GM19328 (cell line): ENCODE results near the gene PIK3R6.

Source experiments
- ATAC-seq: cut with Tn5 transposase; IDR thresholded peaks from one replicate; pipeline ENCODE4 v1.9.1; 2021; ENCODE audit warnings: mild to moderate bottlenecking, moderate library complexity; ENCODE audit not compliant: unreplicated experiment

Gene PIK3R6, protein sequence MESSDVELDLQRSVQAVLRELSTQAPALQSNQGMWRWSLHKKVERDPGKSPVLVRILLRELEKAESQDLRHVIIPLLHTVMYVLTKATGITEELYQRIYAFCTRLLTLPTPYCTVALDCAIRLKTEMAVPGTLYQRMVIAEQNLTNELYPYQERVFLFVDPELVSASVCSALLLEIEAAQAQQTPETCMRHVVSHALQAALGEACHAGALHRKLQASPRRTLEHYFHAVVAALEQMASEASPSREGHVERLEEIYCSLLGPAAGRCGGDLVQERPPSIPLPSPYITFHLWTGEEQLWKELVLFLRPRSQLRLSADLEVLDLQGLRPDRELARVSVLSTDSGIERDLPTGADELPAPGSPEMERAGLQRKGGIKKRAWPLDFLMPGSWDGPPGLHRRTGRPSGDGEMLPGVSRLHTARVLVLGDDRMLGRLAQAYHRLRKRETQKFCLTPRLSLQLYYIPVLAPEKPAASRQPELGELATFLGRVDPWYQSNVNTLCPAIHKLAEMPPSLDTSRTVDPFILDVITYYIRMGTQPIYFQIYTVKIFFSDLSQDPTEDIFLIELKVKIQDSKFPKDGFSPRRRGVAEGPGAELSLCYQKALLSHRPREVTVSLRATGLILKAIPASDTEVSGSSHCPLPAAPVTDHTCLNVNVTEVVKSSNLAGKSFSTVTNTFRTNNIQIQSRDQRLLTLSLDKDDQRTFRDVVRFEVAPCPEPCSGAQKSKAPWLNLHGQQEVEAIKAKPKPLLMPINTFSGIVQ

GRCh38 chr17:8867361-8867981, at the start of gene PIK3R6:
PIK3R6 (minus strand) TSS chr17:8867674; CDS start chr17:8849794, 17,880 bp downstream.
- ATAC-seq = no peak

GRCh38 chr17:8916466-8916865, 49.0 kb upstream of the PIK3R6 start:
- ATAC-seq = no peak

- ATAC-seq = no peak
These were observed 47.1 kb upstream of the PIK3R6 start for GRCh38 chr17:8914554-8914953.

- no peak for ATAC-seq
These were observed 46.4 kb upstream of the PIK3R6 start for GRCh38 chr17:8913879-8914278.

- no peak for ATAC-seq
These were observed 45.6 kb upstream of the PIK3R6 start for GRCh38 chr17:8913091-8913490.

DNA sequence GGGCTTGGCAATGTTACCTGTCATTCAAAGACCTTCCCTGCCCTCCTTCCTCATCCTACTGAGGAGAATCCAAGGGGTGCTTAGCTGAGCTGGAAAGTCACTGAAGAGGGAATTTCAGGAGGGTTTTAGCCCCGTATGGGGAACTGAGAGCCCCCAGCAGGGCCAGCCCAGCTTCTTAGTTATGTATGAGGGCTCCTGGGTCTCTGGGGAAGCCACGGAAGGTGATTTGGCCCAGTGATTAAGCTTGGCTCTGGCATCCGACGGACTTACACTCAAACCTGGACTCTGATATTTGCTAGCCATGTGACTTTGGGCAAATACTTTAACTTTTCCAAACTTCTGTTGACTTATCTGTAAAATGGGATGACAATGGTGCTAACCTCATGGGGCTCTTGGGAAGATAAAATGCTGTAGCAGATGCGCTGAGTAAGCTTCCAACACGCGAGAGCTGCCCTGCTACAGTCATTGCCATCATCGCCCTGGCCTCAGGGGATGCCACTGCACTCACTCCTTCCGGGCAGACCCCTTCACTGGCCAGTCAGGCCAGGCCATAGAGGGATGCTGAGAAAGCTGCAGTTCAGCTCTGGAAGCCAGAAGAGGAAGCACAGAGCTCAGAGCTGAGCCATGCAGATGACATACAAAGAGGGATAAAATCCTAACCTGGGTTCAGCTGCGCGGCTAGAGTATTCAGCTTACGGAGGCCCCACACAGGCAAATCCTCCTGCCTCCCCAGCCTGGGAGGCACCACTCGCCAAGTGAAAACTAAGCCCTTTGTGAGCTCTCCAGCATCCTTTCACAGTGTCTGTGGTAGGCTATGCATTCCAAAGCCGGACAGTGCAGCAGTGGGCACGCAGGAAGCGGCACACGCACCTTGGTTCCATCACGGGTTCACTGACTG, 44.9 kb upstream of the PIK3R6 start:
- no peak for ATAC-seq

GRCh38 chr17:8910969-8911604, 43.6 kb upstream of the PIK3R6 start:
- ATAC-seq = no peak

- ATAC-seq = no peak
These were observed 42.3 kb upstream of the PIK3R6 start for GRCh38 chr17:8909586-8910270.

- ATAC-seq = no peak
These were observed 37.9 kb upstream of the PIK3R6 start for GRCh38 chr17:8905331-8905730.

DNA sequence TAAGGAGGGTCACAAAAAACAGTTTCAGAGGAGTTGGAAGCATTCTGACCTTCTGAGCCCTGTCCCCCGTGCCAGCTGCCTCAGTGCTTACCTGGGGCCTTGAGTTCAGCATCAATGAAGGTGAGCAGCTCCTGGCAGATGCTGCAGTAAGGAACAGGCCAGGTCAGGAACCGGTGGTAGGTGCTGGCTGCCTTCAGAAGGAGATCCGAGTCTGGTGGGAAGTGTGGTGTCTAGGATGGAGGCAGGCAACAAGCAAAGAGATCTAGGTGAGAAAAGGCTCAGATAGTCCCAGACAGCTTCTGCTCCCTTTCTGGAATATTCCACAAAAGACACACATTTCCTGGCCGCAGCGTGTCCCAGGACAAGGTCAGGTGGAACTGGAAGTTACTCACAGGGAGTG, 37.2 kb upstream of the PIK3R6 start:
- ATAC-seq = no peak

DNA sequence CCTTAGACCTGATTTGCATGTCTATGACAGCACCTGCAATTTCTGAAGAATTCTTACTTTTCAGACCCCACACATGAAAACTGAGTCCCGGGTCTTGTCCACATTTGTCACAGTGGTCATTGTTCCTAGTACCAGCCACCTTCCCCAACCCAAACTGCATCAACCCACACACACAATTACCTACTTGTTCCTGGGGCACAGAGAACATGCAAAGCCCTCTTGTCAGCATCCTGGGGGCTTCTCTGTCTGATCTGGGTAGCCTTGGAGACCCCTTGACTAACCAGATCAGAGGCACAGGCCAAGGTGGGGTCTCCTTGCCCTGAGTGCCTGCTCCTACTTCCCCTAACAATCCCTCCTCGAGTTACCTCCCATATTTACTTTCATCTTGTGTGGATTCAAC, 36.7 kb upstream of the PIK3R6 start:
- no peak for ATAC-seq

DNA sequence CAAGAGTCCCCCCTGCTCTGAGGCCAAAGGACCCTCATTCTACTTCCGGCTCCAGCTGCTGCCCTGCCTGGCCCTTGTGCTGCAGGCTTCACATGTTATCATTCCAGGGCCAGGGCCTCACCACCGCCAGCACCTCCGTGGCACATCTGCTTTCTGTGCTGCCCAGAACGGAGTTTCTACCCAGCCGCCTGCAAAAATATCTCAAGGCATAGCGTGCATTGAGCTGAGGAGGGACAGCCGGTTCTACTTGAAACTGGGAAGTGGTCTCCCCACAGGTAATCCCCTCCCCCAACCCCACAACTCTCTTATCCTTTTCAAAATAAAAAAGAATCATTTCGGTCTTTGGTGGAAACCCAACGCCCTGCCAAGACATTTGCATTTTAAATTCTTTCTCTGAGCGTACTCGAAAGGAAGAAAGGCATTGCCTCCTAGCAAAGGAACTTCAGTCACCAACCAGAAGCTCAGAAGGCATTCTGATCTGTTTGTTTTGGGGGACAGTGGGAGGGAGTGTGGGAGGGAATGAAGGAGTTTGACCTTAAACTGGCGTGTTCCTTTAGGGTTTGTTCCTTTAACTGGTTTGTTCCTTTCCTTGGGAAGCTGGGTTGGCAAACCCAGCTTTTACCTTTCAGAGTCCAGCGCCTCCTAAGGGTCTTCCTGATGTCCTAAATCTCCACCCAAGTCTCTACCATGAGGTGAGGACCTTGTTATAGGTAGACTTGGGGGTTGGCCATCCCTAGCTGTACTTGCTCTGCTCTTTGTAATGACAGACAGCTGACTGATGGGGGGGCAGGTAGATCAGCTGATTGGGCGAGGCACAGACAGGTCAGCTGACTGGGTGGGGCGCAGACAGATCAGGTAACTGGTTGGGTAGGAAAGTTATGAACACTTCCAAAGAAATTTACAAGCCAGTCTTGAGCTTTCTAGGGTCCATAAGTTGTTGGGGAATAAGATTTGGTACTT, 33.4 kb upstream of the PIK3R6 start:
- no peak for ATAC-seq

DNA sequence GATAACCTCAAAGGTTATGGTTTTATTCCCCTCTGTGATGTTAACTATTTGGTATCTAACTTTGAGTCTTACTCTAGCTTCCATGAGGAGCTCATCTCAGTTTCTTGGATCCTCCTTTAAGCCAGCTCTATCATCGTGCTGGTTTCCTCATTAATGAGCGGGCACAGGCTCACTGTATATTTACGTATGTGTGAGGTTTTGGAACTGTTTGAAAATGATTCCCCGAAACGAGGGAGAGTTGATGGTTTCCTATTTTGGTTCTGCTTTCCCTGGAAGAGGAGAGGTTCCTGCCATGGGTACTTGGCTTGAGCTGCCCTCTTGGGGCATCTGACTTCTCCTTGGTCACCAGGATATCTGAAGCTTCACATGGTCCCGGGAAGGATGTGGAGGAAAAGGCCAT, 32.7 kb upstream of the PIK3R6 start:
- ATAC-seq = no peak

DNA sequence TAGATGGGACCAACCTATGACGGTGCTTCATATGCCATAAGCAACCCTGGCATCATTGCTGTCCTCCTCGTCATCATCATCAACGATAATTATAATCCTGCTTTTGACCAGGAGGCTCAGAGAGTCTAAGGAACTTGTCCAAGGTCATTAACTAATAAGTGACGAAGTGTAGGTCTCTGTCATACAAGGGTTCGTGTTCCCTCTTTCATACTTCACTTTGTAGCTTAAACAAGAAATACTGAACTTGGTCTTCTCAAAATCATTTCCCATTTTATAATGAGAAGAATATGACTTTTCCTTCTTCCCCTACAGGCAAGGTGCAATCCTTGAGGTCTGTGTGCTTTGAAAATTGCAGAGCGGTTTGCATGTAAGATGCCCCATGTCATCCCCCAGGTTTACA, 31.2 kb upstream of the PIK3R6 start:
- ATAC-seq = no peak

DNA sequence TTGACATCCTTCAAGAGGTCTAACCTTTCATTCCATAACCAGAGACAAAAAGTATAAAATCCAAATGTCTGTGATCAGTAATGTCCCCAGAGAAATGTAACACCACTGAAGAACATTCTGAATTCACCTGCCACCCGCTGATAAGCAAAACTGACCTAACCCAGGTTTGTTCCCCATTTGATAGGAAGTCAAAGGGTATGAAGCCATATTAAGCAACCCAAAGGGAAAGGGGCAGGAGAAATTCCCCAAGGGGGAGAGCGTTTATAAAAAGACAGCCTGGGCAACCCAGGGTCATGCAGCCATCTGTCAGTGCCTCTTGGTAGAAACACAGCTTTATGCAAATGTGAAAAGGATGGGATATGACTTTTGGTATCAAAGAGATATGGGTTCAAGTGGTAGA, 30.7 kb upstream of the PIK3R6 start:
- no peak for ATAC-seq

DNA sequence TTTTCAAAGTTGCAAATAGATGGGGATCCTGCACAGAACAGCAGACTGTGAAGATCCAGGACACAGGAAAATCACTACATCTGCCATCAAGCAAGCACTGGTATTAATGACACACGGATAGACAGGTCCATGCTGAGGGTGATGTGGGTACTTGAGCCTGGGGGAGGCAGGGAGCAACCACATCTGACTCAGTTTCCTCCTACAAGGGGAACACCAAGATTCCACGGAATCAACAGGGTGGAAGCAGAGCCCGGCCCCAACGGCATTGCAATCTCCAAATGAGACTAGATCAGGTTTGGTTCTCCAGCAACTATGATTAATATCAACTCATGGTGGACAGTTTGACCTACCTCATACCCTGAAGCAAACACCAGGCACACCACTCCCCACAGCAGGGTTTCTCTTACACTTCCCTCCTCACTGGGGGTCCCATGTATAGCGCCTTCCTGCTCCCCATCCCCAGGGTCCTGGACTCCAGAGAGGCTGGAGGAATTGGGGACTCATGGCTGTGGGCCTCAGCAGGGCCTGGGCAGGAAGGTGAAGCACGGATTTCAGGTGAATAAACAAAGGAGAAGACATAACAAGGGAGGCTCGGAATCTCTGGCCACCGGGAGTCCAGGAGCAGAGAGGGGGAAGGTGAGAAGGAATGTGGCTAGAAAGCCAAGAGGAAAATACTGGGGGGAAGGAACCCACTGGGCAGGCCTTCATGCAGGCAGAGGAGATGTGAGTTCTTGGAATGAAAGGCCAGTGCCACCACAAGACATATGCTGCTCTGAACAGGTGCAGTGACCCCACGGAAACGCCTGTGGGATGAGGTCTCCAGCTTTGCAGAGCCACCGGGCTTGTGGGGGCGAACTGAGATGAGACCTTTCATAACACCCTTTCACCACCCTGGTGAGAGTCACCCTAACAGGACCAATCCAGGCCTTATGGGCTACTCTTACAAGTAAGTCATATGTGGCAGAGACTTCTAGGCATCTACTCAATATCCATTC, 29.5 kb upstream of the PIK3R6 start:
- no peak for ATAC-seq

DNA sequence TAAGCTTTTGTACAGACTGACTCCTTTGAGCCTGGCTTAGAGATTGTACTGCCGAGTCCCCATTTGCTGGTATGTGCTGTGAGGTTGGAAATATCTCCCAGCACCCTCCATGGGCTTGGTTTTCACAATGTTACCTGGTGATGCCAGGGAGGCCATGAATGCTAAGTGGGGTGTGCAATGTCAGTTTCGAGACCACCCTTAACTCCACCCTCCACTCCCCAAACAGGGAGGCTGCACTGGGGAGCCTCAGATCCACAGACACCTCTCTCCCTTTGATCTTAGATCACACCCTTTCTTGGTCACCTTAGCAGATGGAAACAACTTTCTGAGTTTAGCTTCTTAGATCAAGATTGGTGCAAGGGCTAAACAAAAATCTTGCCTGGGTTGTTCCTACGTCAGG, 28.6 kb upstream of the PIK3R6 start:
- no peak for ATAC-seq
